HEK293 (cell line): ENCODE results near the gene LMOD3.

Experiments used
- AEBP2 ChIP-seq: fragments of 450-650 bp; formaldehyde crosslinking; IDR thresholded peaks from 2 replicates; pipeline ENCODE4 v1.5.1; 2016; ENCODE audit warnings: missing biosample characterization, missing genetic modification characterization, borderline replicate concordance
- CTCF ChIP-seq: fragments of 450-650 bp; formaldehyde crosslinking; IDR thresholded peaks from 2 replicates; pipeline ENCODE4 v1.5.1; 2016; ENCODE audit warnings: missing biosample characterization, missing genetic modification characterization
- PRDM2 ChIP-seq: fragments of 450-650 bp; formaldehyde crosslinking; IDR thresholded peaks from 2 replicates; pipeline ENCODE4 v1.5.1; 2016; ENCODE audit warnings: missing biosample characterization, missing genetic modification characterization, borderline replicate concordance
- RBAK ChIP-seq: fragments of 450-650 bp; formaldehyde crosslinking; IDR thresholded peaks from 2 replicates; pipeline ENCODE4 v1.5.1; 2016; ENCODE audit warnings: missing biosample characterization, missing genetic modification characterization
- TSHZ1 ChIP-seq: fragments of 450-650 bp; formaldehyde crosslinking; IDR thresholded peaks from 2 replicates; pipeline ENCODE4 v1.5.1; 2016; ENCODE audit warnings: missing biosample characterization, missing genetic modification characterization, borderline replicate concordance
- ZBTB49 ChIP-seq: fragments of 450-650 bp; formaldehyde crosslinking; IDR thresholded peaks from 2 replicates; pipeline ENCODE4 v1.5.1; 2016; ENCODE audit warnings: missing biosample characterization, missing genetic modification characterization, low read depth
- ZNF121 ChIP-seq: fragments of 450-650 bp; formaldehyde crosslinking; IDR thresholded peaks from 2 replicates; pipeline ENCODE4 v1.5.1; 2016; ENCODE audit warnings: missing biosample characterization, missing genetic modification characterization
- ZNF274 ChIP-seq, 2 experiments: fragments of 200-500 bp in 1 of 2; fragments of 450-650 bp in 1 of 2; sonication (Bioruptor generic) in 1 of 2; formaldehyde crosslinking in 1 of 2; IDR thresholded peaks; 2 replicates each; pipeline versions ENCODE4 v1.5.1 to v1.6.1; 2014 to 2016; ENCODE audit warnings: borderline replicate concordance in 1 of 2, inconsistent platforms in 1 of 2, low read length in 1 of 2, missing biosample characterization in 1 of 2, missing genetic modification characterization in 1 of 2
- ZNF423 ChIP-seq: fragments of 450-650 bp; formaldehyde crosslinking; IDR thresholded peaks from 2 replicates; pipeline ENCODE4 v1.5.1; 2016; ENCODE audit warnings: missing biosample characterization, missing genetic modification characterization
- ZNF629 ChIP-seq: fragments of 450-650 bp; formaldehyde crosslinking; IDR thresholded peaks from 2 replicates; pipeline ENCODE4 v1.5.1; 2017; ENCODE audit warnings: missing biosample characterization, missing genetic modification characterization
- ZNF76 ChIP-seq: fragments of 450-650 bp; formaldehyde crosslinking; IDR thresholded peaks from 2 replicates; pipeline ENCODE4; 2016; ENCODE audit warnings: low read depth, missing biosample characterization, missing genetic modification characterization, borderline replicate concordance
- ZNF777 ChIP-seq: fragments of 450-650 bp; formaldehyde crosslinking; IDR thresholded peaks from 2 replicates; pipeline ENCODE4 v1.5.1; 2017; ENCODE audit warnings: missing biosample characterization, missing genetic modification characterization, borderline replicate concordance
- ZSCAN5A ChIP-seq: fragments of 450-650 bp; formaldehyde crosslinking; IDR thresholded peaks from 2 replicates; pipeline ENCODE4 v1.5.1; 2016; ENCODE audit warnings: missing biosample characterization, missing genetic modification characterization

- TF ChIP-seq ZNF121 (tag by site-specific recombination) (no peak), CTCF (tag by site-specific recombination) (no peak), ZNF76 (tag by site-specific recombination) (no peak), ZBTB49 (tag by site-specific recombination) (no peak), ZSCAN5A (tag by site-specific recombination) (no peak), ZNF423 (no peak), PRDM2 (tag by site-specific recombination) (no peak), TSHZ1 (tag by site-specific recombination) (no peak), ZNF274 (IDR thresholded peaks at IDR 0.05; ENCODE audit: low read length) (no peak), ZNF274 (tag by site-specific recombination; IDR thresholded peaks at IDR 0.05; ENCODE audit: borderline replicate concordance) (no peak), RBAK (tag by site-specific recombination) (no peak), AEBP2 (no peak), ZNF777 (tag by site-specific recombination) (no peak), ZNF629 (tag by site-specific recombination) (no peak)
Measured at GRCh38 chr3:69113536-69113935, 8.9 kb downstream of the LMOD3 start.
